Prostate gland (tissue), 2 donors: Measurements from ENCODE around the gene ABCA1. TPM values are rescaled to one million over a fixed set of nuclear protein-coding genes. Genes with fewer than 3 reads are reported as not detected.
"Not testable (repeated sequence)": the region's sequence is repeated elsewhere in the genome, so short reads cannot be mapped to it uniquely, and the experiment has no call there.

Experiments
- DNase-seq: peaks from one replicate; pipeline ENCODE4 v3.0.0-alpha.2; 2019; ENCODE audit warnings: low spot score
- H3K27ac ChIP-seq, 2 donors: fragments of 200-600 bp; sonication (generic); 2 replicates each; pipeline ENCODE4 v1.5.1; 2017 to 2019
- H3K27me3 ChIP-seq: fragments of 200-600 bp; sonication (generic); replicated peaks from 2 replicates; pipeline ENCODE4 v1.5.1; 2019; ENCODE audit not compliant: insufficient read depth
- H3K36me3 ChIP-seq, 2 donors: fragments of 200-600 bp; sonication (generic); 1 replicate in 1 of 2; 2 replicates in 1 of 2; pipeline versions ENCODE4 v1.5.1 to v1.8.1; 2017 to 2019
- H3K4me1 ChIP-seq: fragments of 200-600 bp; sonication (generic); replicated peaks from 2 replicates; pipeline ENCODE4 v1.5.1; 2019
- H3K4me3 ChIP-seq, 2 donors: fragments of 200-600 bp; sonication (generic); 2 replicates each; pipeline ENCODE4 v1.5.1; 2017 to 2019
- H3K9me3 ChIP-seq: fragments of 200-600 bp; sonication (generic); 2 replicates; pipeline ENCODE4 v1.5.1; 2017
- POLR2A ChIP-seq: fragments of 450-650 bp; IDR thresholded peaks from one replicate; pipeline ENCODE4 v1.6.1; 2016; ENCODE audit warnings: antibody characterized with exemption, mild to moderate bottlenecking
- POLR2AphosphoS5 ChIP-seq: sonication (generic); formaldehyde crosslinking; IDR thresholded peaks from one replicate; pipeline ENCODE4 v1.6.1; 2017; ENCODE audit warnings: antibody characterized with exemption
- WGBS: methylation state at CpG from one replicate; pipeline ENCODE4 v1.1.5; 2018; 5-methylcytosine and 5-hydroxymethylcytosine counted together
- intact Hi-C: fragments of 100-400 bp; cut with DNase I; formaldehyde crosslinking; loops from one replicate; pipeline ENCODE4 v1.14.2; 2022
- total RNA-seq, 2 donors: library from RNA; depleted of rRNA; stranded (reverse); fragments of >200 nt; gene quantifications; one replicate each; pipeline ENCODE4 v1.1.0, GENCODE V29; 2016
- TF ChIP-seq, protein P1 (sequence below), 4 experiments: fragments of 200-600 bp in 2 of 4; fragments of 450-650 bp in 2 of 4; sonication (generic) in 2 of 4; IDR thresholded peaks; 1 replicate in 3 of 4; 2 replicates in 1 of 4; pipeline ENCODE4 v1.5.1; 2016 to 2019; ENCODE audit warnings: antibody characterized with exemption in 4 of 4, mild to moderate bottlenecking in 2 of 4, moderate library complexity in 2 of 4

Gene ABCA1
- total RNA-seq, 2 donors from 2014 or later: 11.0 to 63.7 TPM

- TF ChIP-seq POLR2AphosphoS5 (no peak), POLR2A (no peak)
- TF ChIP-seq, protein P1, sequence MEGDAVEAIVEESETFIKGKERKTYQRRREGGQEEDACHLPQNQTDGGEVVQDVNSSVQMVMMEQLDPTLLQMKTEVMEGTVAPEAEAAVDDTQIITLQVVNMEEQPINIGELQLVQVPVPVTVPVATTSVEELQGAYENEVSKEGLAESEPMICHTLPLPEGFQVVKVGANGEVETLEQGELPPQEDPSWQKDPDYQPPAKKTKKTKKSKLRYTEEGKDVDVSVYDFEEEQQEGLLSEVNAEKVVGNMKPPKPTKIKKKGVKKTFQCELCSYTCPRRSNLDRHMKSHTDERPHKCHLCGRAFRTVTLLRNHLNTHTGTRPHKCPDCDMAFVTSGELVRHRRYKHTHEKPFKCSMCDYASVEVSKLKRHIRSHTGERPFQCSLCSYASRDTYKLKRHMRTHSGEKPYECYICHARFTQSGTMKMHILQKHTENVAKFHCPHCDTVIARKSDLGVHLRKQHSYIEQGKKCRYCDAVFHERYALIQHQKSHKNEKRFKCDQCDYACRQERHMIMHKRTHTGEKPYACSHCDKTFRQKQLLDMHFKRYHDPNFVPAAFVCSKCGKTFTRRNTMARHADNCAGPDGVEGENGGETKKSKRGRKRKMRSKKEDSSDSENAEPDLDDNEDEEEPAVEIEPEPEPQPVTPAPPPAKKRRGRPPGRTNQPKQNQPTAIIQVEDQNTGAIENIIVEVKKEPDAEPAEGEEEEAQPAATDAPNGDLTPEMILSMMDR (IDR thresholded peaks at IDR 0.05): no peak
- Histone ChIP-seq H3K36me3 (no peaks in the 10 kb centered on the region), H3K4me3 (no peak overlapping the region), H3K9me3 (no peaks in the 10 kb centered on the region), H3K27me3 (no peaks in the 10 kb centered on the region), H3K27ac (no peak overlapping the region), H3K4me1 (no peaks in the 10 kb centered on the region)
- intact Hi-C loops: no loop called here
- 86% methylated on average over 3 of the region's 3 CpGs for WGBS
- no peak for DNase-seq
Observed at GRCh38 chr9:104948277-104948676, 20.3 kb upstream of the ABCA1 start.

GRCh38 chr9:104944871-104945270 is 16.9 kb upstream of the ABCA1 start:
- no peaks in the 10 kb centered on the region for H3K4me1 ChIP-seq
- DNase-seq: no peak
- H3K4me3 ChIP-seq: no peak overlapping the region
- H3K36me3 ChIP-seq: no peaks in the 10 kb centered on the region
- no peak overlapping the region for H3K27ac ChIP-seq
- intact Hi-C loops: no loop called here
- no peaks in the 10 kb centered on the region for H3K27me3 ChIP-seq
- WGBS: 35% methylated on average over 3 of the region's 3 CpGs
- H3K9me3 ChIP-seq: no peaks in the 10 kb centered on the region
- no peak for TF ChIP-seq POLR2A
- TF ChIP-seq POLR2AphosphoS5: no peak
- TF ChIP-seq, protein P1 (IDR thresholded peaks at IDR 0.05): no peak

DNA sequence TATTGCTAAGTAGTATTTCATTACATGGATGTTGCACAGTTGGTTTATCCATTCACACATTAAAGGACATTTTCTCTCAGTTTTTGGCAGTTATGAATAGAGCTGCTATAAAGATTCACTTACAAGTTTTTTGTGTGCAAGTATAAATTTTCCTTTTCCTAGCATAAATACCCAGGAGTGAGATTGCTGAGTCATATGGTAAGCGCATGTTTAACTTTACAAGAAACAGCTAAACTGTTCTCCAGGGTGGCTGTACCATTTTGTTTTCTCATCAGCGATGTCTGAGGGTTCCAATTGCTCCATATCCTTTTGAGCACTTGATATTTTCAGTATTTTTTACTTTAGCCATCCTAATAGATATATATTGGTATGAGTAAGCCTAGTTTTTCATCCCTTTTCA is 16.4 kb upstream of the ABCA1 start:
- WGBS: 80% methylated on average over 2 of the region's 2 CpGs
- intact Hi-C loops: no loop called here

DNA sequence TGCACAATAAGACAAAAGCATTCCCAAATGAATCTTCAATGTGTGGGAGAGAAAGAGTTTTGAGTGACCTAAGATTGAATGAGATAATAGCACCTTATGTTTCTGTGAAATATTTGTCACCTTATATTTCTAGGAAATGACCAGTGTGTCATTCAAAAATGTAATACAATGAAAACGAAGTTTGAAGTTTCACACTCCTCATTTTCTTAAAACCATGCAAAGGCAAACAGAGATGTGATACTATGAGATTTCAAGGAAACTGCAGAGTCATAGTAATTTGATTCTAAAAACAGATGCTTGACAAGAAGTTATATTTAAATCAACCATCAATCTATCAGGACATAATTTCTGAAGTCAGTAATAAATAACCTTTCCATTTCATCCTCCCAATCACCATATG is 13.6 kb upstream of the ABCA1 start:
- WGBS: 39% methylated on average over 1 of the region's 1 CpG
- Histone ChIP-seq H3K27me3 (no peaks in the 10 kb centered on the region), H3K27ac (no peak overlapping the region), H3K4me3 (no peak overlapping the region), H3K9me3 (no peaks in the 10 kb centered on the region), H3K4me1 (no peaks in the 10 kb centered on the region), H3K36me3 (no peaks in the 10 kb centered on the region)
- intact Hi-C loops: no loop called here
- no peak for TF ChIP-seq POLR2AphosphoS5
- TF ChIP-seq, protein P1 (IDR thresholded peaks at IDR 0.05): no peak
- no peak for TF ChIP-seq POLR2A
- no peak for DNase-seq

More for the DNA sequence above, 16.4 kb upstream of the ABCA1 start:
- Histone ChIP-seq H3K4me1 (no peaks in the 10 kb centered on the region), H3K9me3 (no peaks in the 10 kb centered on the region), H3K27me3 (no peaks in the 10 kb centered on the region), H3K27ac (no peak overlapping the region), H3K4me3 (no peak overlapping the region), H3K36me3 (no peaks in the 10 kb centered on the region)
- TF ChIP-seq, protein P1 (IDR thresholded peaks at IDR 0.05): no peak
- TF ChIP-seq POLR2A (no peak), POLR2AphosphoS5 (no peak)
- no peak for DNase-seq

- H3K4me3 ChIP-seq: no peak overlapping the region
- WGBS: 42% methylated on average over 3 of the region's 3 CpGs
- H3K36me3 ChIP-seq: no peaks in the 10 kb centered on the region
- intact Hi-C loops: no loop called here
- H3K27ac ChIP-seq: peak overlapping the region in 1 of 2 donors; percentile 8
- H3K4me1 ChIP-seq: no peaks in the 10 kb centered on the region
- H3K9me3 ChIP-seq: no peaks in the 10 kb centered on the region
- no peaks in the 10 kb centered on the region for H3K27me3 ChIP-seq
- DNase-seq: no peak
- TF ChIP-seq POLR2A (no peak), POLR2AphosphoS5 (no peak)
- TF ChIP-seq, protein P1 (IDR thresholded peaks at IDR 0.05): no peak
Observed at GRCh38 chr9:104936291-104936690, 8.3 kb upstream of the ABCA1 start.

DNA sequence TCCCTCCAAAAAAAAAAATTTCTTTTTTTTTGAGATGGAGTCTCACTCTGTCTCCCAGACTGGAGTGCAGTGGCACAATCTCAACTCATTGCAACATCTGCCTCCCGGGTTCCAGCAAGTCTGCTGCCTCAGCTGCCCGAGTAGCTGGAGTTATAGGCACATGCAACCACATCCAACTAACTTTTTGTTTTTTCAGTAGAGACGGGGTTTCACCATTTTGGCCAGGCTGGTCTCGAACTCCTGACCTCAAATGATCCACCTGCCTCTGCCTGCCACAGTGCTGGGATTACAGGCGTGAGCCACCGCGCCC is 7.5 kb upstream of the ABCA1 start:
- H3K4me3 ChIP-seq, H3K27me3 ChIP-seq, H3K27ac ChIP-seq, H3K9me3 ChIP-seq, intact Hi-C loops, H3K4me1 ChIP-seq, DNase-seq, H3K36me3 ChIP-seq: not testable (repeated sequence)
- WGBS: 80% methylated on average over 7 of the region's 7 CpGs
